SU-DHL-6 (cell line): ENCODE data around the gene ATP4B.

ENCODE experiments used
- H2AFZ ChIP-seq: fragments of 200-600 bp; sonication (generic); 2 replicates; pipeline ENCODE4 v1.6.1; 2014; ENCODE audit warnings: low read depth, mild to moderate bottlenecking, moderate library complexity, mixed read lengths, antibody characterized with exemption, low read length; ENCODE audit not compliant: severe bottlenecking
- H3F3A ChIP-seq: fragments of 200-600 bp; shearing (Covaris generic); 2 replicates; pipeline ENCODE4 v1.6.0; 2016; ENCODE audit warnings: antibody characterized with exemption, mild to moderate bottlenecking; ENCODE audit not compliant: insufficient read depth
- H3K27ac ChIP-seq: fragments of 200-600 bp; sonication (generic); 2 replicates; pipeline ENCODE4 v1.5.1; 2016; ENCODE audit warnings: low read depth, mild to moderate bottlenecking, low read length, moderate library complexity, mixed read lengths
- H3K27me3 ChIP-seq: fragments of 200-600 bp; sonication (generic), shearing (Covaris generic); 2 replicates; pipeline ENCODE4 v1.6.0; 2014; ENCODE audit warnings: mild to moderate bottlenecking, low read length
- H3K36me3 ChIP-seq: fragments of 200-600 bp; sonication (generic); 2 replicates; pipeline ENCODE4 v1.6.1; 2014; ENCODE audit warnings: mild to moderate bottlenecking, low read length, mixed read lengths
- H3K4me2 ChIP-seq: fragments of 300-600, 200-600 bp; shearing (Covaris generic), sonication (generic); 2 replicates; pipeline ENCODE4 v1.6.0; 2014; ENCODE audit warnings: low read length, low read depth, mild to moderate bottlenecking; ENCODE audit not compliant: poor library complexity, severe bottlenecking
- H3K4me3 ChIP-seq: fragments of 200-600 bp; sonication (generic); 2 replicates; pipeline ENCODE4 v1.5.1; 2014; ENCODE audit warnings: antibody characterized with exemption, low read length, mild to moderate bottlenecking, mixed read lengths; ENCODE audit not compliant: insufficient read depth, poor library complexity, severe bottlenecking
- H3K79me2 ChIP-seq: fragments of 200-600 bp; sonication (generic); 2 replicates; pipeline ENCODE4 v1.6.1; 2014; ENCODE audit warnings: mild to moderate bottlenecking, low read length, moderate library complexity; ENCODE audit not compliant: insufficient read depth
- H3K9ac ChIP-seq: fragments of 200-600 bp; sonication (generic); 2 replicates; pipeline ENCODE4 v1.7.0; 2014; ENCODE audit warnings: mild to moderate bottlenecking, low read length
- H3K9me2 ChIP-seq: fragments of 200-600 bp; sonication (generic); replicated peaks from 2 replicates; pipeline ENCODE4 v1.6.1; 2014; ENCODE audit warnings: low read length; ENCODE audit not compliant: insufficient read depth
- H3K9me3 ChIP-seq: fragments of 200-600 bp; sonication (generic); 2 replicates; pipeline ENCODE4 v1.6.1; 2014; ENCODE audit warnings: low read length, mixed read lengths; ENCODE audit not compliant: insufficient read depth
- H4K20me1 ChIP-seq: fragments of 200-600 bp; sonication (generic); 2 replicates; pipeline ENCODE4 v1.6.1; 2014; ENCODE audit warnings: low read depth, mild to moderate bottlenecking, antibody characterized with exemption, low read length, moderate library complexity, mixed read lengths
- CTCF ChIP-seq: fragments of 200-600 bp; sonication (generic); IDR thresholded peaks from one replicate; pipeline ENCODE4 v1.5.1; 2017; ENCODE audit warnings: antibody characterized with exemption, mild to moderate bottlenecking, low read length, moderate library complexity; ENCODE audit not compliant: insufficient read depth, poor library complexity, severe bottlenecking
- EZH2phosphoT487 ChIP-seq: fragments of 200-600 bp; sonication (generic), shearing (Covaris generic); conservative IDR thresholded peaks from 2 replicates; pipeline ENCODE4 v1.6.1; 2018; ENCODE audit warnings: mild to moderate bottlenecking, antibody characterized with exemption, low read length, moderate library complexity, mixed read lengths

ATP4B gene

DNA sequence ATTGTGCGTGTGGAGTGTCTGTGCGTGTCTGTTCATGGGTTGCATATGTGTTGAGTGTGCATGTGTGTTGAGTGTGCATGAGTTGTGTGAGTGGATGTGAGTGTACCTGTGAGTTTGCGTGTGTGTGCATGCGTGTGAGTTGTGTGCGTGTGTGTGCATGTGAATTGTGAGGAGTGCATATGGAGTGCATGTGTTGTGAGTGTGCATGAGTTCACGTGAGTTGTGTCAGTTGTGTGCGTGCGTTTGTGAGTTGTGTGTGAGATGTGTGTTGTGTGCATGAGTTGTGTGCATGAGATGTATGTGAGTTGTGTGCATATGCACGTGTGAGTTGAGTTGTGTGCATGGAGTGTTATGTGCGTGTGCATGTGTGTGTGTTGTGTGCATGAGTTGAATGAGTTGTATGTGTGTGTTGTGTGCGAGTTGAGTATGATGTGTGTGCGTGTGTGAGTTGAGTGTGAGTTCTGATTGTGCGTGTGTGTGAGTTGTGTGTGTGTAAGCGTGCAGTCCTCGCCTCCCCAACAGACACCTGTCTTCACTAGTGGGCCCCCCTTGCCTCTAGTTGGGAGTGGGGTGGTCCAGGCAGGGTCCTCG is 44.1 kb downstream of the ATP4B start:
- Histone ChIP-seq H2AFZ (no peak overlapping the region), H3K4me2 (no peak overlapping the region), H3K9me2 (no peaks in the 10 kb centered on the region), H3K9me3 (no peaks in the 10 kb centered on the region), H3F3A (no peaks in the 10 kb centered on the region), H3K36me3 (peaks cover 12% of the 10 kb centered on the region), H3K27ac (no peak overlapping the region), H3K27me3 (no peaks in the 10 kb centered on the region), H3K9ac (no peak overlapping the region), H3K4me3 (no peak overlapping the region), H3K79me2 (peaks cover 100% of the 10 kb centered on the region), H4K20me1 (peaks cover 28% of the 10 kb centered on the region)
- TF ChIP-seq EZH2phosphoT487 = no peak

- H3K36me3 ChIP-seq = peaks cover 12% of the 10 kb centered on the region
- TF ChIP-seq CTCF (no peak), EZH2phosphoT487 (no peak)
- no peaks in the 10 kb centered on the region for H3F3A ChIP-seq
- no peak overlapping the region for H3K4me2 ChIP-seq
- H3K79me2 ChIP-seq = peaks cover 100% of the 10 kb centered on the region
- H3K27ac ChIP-seq = no peak overlapping the region
- no peaks in the 10 kb centered on the region for H3K9me3 ChIP-seq
- no peak overlapping the region for H3K9ac ChIP-seq
- H3K4me3 ChIP-seq = no peak overlapping the region
- H4K20me1 ChIP-seq = peaks cover 23% of the 10 kb centered on the region
- H2AFZ ChIP-seq = no peak overlapping the region
- no peaks in the 10 kb centered on the region for H3K9me2 ChIP-seq
- H3K27me3 ChIP-seq = no peaks in the 10 kb centered on the region
These were observed 45.4 kb downstream of the ATP4B start for GRCh38 chr13:113612607-113613006.

- H3K79me2 ChIP-seq = peaks cover 100% of the 10 kb centered on the region
- no peaks in the 10 kb centered on the region for H3K9me3 ChIP-seq
These were observed 46.0 kb downstream of the ATP4B start for GRCh38 chr13:113611996-113612395.

More at GRCh38 chr13:113611996-113612395, 46.0 kb downstream of the ATP4B start:
- Histone ChIP-seq H2AFZ (no peak overlapping the region), H3K9ac (no peak overlapping the region), H3K4me2 (no peak overlapping the region), H3K9me2 (no peaks in the 10 kb centered on the region), H3K27ac (no peak overlapping the region), H3K36me3 (peaks cover 11% of the 10 kb centered on the region), H4K20me1 (peaks cover 23% of the 10 kb centered on the region), H3K4me3 (no peak overlapping the region), H3F3A (no peaks in the 10 kb centered on the region), H3K27me3 (no peaks in the 10 kb centered on the region)
- no peak for TF ChIP-seq EZH2phosphoT487
- TF ChIP-seq CTCF = no peak
